GM18505 (cell line): ENCODE measurements around the gene KRTAP5-5.

Experiments used
- ATAC-seq: cut with Tn5 transposase; IDR thresholded peaks from one replicate; pipeline ENCODE4 v1.9.1; 2021; ENCODE audit not compliant: unreplicated experiment
- POLR2A ChIP-seq: IDR thresholded peaks from 4 replicates; pipeline ENCODE4 v1.6.1; 2011; ENCODE audit warnings: borderline replicate concordance; ENCODE audit not compliant: insufficient read depth, insufficient read length; ENCODE audit errors: extremely low read depth

Gene KRTAP5-5

DNA sequence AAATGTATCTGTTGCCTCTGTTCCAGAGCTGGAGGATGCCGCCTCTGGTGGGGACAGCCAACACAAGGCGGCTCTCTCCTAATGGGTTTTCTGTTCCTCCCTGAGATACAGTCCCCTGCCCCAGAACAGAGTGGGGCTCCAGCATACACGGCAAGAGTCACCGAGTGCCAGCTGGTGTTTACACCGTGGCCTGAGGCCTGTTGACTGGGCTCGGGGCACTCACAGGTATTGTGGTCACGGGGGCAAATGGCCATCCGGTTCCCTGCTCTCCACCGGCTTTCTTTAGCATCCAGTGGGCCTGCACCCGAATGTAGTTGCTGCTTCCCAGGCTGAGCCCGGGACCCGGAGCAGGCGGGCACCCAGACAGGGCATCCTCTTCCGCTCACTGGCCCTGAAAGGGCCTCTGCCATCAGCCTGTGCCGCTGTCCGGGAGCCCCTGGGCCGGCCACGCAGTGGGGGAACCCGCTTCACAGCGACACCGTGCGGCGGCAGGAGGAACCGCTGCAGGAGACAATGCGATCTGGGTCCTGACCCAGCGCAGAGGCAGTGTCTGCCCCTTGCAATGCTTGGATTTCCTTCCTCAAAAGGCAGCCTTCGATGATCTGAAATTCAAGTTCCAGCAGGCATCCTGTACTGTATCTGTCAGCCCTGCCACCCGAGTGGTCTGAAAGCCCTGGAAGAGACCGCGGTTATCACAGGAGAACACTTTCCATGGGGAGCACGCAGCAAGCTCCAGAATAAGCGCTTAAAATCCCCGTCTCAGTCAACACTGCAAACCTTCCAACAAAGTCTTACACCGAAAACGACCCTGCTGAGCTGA, 859 bp upstream of the KRTAP5-5 start:
- ATAC-seq: no peak
- no peak for TF ChIP-seq POLR2A

GRCh38 chr11:1630271-1630670, 696 bp downstream of the KRTAP5-5 start:
- ATAC-seq: no peak
- TF ChIP-seq POLR2A: no peak

- no peak for ATAC-seq
- no peak for TF ChIP-seq POLR2A
Measured at GRCh38 chr11:1631066-1631568, 1.5 kb downstream of the KRTAP5-5 start.

- TF ChIP-seq POLR2A: no peak
- no peak for ATAC-seq
Measured at GRCh38 chr11:1632053-1632714, 2.6 kb downstream of the KRTAP5-5 start.

- no peak for ATAC-seq
- no peak for TF ChIP-seq POLR2A
Measured at GRCh38 chr11:1633864-1634263, 4.3 kb downstream of the KRTAP5-5 start.

- TF ChIP-seq POLR2A: no peak
- ATAC-seq: no peak
Measured at GRCh38 chr11:1636291-1636950, 6.8 kb downstream of the KRTAP5-5 start.

GRCh38 chr11:1637628-1638027, 8.1 kb downstream of the KRTAP5-5 start:
- ATAC-seq: no peak

DNA sequence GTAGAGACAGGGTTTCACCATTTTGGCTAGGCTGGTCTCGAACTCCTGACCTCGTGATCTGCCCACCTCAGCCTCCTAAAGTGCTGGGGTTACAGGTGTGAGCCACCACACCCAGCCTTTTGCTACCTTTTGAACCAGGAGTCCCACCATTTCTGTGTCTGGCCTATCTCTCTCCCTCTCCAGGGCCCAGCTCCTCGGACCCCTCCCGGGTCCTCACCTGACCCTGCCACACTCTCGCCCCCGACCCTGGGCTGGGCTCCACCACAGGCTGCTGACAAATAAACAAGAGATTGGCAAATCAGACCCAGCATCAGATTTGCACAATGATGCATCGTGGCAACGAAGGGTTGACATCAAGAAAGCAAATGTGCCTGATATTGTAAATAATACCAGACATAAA, 8.8 kb downstream of the KRTAP5-5 start:
- no peak for ATAC-seq
- no peak for TF ChIP-seq POLR2A

More at GRCh38 chr11:1637628-1638027, 8.1 kb downstream of the KRTAP5-5 start:
- TF ChIP-seq POLR2A: no peak

- no peak for ATAC-seq
- TF ChIP-seq POLR2A: no peak
Measured at GRCh38 chr11:1639102-1639620, 9.6 kb downstream of the KRTAP5-5 start.

GRCh38 chr11:1639666-1640065, 10.1 kb downstream of the KRTAP5-5 start:
- no peak for TF ChIP-seq POLR2A
- ATAC-seq: no peak

- TF ChIP-seq POLR2A: no peak
- ATAC-seq: no peak
Measured at GRCh38 chr11:1640076-1640946, 10.7 kb downstream of the KRTAP5-5 start.

DNA sequence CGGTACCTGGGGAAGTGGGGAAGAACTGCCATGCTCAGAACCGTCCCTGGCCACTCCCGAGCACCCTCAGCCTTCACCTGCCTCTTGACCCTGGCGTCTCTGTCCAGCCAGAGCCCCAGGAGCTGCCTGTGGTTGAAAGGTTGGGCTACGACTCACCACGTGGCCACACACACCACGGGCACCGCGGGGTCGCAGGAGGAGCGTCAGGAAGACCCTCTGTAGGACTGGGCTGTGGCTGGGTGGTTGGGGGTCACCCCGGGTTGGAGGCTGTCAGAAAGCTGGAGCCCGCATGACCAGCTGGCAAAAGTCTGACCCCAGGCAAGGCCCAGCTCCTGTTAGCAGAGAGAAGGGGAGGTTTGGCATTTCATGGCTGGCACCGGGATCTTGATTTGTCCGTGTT, 11.5 kb downstream of the KRTAP5-5 start:
- ATAC-seq: no peak
- TF ChIP-seq POLR2A: no peak
